Loucy (cell line): ENCODE measurements around the gene S100Z.
"Not testable (repeated sequence)": the region's sequence is repeated elsewhere in the genome, so short reads cannot be mapped to it uniquely, and the experiment has no call there.

Source experiments
- H2AFZ ChIP-seq: fragments of 200-600 bp; sonication (generic); 2 replicates; pipeline ENCODE4 v1.6.0; 2016; ENCODE audit warnings: antibody characterized with exemption, mild to moderate bottlenecking, low read length, moderate library complexity
- H3F3A ChIP-seq: fragments of 200-600 bp; 2 replicates; pipeline ENCODE4 v1.6.0; 2016; ENCODE audit warnings: antibody characterized with exemption, low read depth, mild to moderate bottlenecking
- H3K27me3 ChIP-seq: fragments of 200-600 bp; sonication (generic); 2 replicates; pipeline ENCODE4 v1.6.1; 2014; ENCODE audit warnings: low read length, mild to moderate bottlenecking; ENCODE audit not compliant: insufficient read depth, poor library complexity, severe bottlenecking
- H3K36me3 ChIP-seq: fragments of 200-600 bp; sonication (generic); 2 replicates; pipeline ENCODE4 v1.6.1; 2016; ENCODE audit warnings: low read length; ENCODE audit not compliant: insufficient read depth
- H3K4me1 ChIP-seq: fragments of 200-600 bp; sonication (generic); 2 replicates; pipeline ENCODE4 v1.5.1; 2014; ENCODE audit warnings: low read length, mild to moderate bottlenecking; ENCODE audit not compliant: insufficient read depth, poor library complexity, severe bottlenecking
- H3K4me2 ChIP-seq: fragments of 200-600 bp; sonication (generic); 2 replicates; pipeline ENCODE4 v1.6.0; 2014; ENCODE audit warnings: antibody characterized with exemption, low read length, low read depth, mild to moderate bottlenecking; ENCODE audit not compliant: poor library complexity, severe bottlenecking
- H3K4me3 ChIP-seq: fragments of 200-600 bp; sonication (generic); 2 replicates; pipeline ENCODE4 v1.5.1; 2014; ENCODE audit warnings: low read length, mild to moderate bottlenecking, mixed read lengths; ENCODE audit not compliant: poor library complexity, severe bottlenecking
- H3K79me2 ChIP-seq: fragments of 200-600 bp; sonication (generic); 2 replicates; pipeline ENCODE4 v1.6.1; 2014; ENCODE audit warnings: low read length; ENCODE audit not compliant: insufficient read depth
- H3K9ac ChIP-seq: fragments of 200-600 bp; sonication (generic); 2 replicates; pipeline ENCODE4 v1.6.0; 2014; ENCODE audit warnings: mild to moderate bottlenecking, low read depth, low read length, moderate library complexity; ENCODE audit not compliant: poor library complexity, severe bottlenecking
- H3K9me2 ChIP-seq: fragments of 200-600 bp; sonication (generic); replicated peaks from 2 replicates; pipeline ENCODE4 v1.6.1; 2016; ENCODE audit warnings: low read depth, low read length, mixed read lengths
- H3K9me3 ChIP-seq: fragments of 200-600 bp; sonication (generic); 2 replicates; pipeline ENCODE4 v1.6.1; 2014; ENCODE audit warnings: mild to moderate bottlenecking, antibody characterized with exemption, low read length, low read depth; ENCODE audit not compliant: insufficient read depth
- H4K20me1 ChIP-seq: fragments of 200-600 bp; sonication (generic); 2 replicates; pipeline ENCODE4 v1.6.0; 2014; ENCODE audit warnings: antibody characterized with exemption, low read length, mild to moderate bottlenecking; ENCODE audit not compliant: insufficient read depth, poor library complexity, severe bottlenecking
- CTCF ChIP-seq: fragments of 200-600 bp; sonication (generic); conservative IDR thresholded peaks from 2 replicates; pipeline ENCODE4 v1.5.1; 2014; ENCODE audit warnings: mild to moderate bottlenecking, antibody characterized with exemption, low read length
- EZH2phosphoT487 ChIP-seq: fragments of 200-600 bp; IDR thresholded peaks from 2 replicates; pipeline ENCODE4 v1.6.1; 2018; ENCODE audit warnings: antibody characterized with exemption, mild to moderate bottlenecking, moderate library complexity, borderline replicate concordance

S100Z gene

GRCh38 chr5:76855961-76856360 lies 6.1 kb downstream of the S100Z start:
- Histone ChIP-seq H3K9ac (peak overlapping the region; percentile 60), H3K4me2 (peak overlapping the region; percentile 70), H3F3A (peaks cover 4% of the 10 kb centered on the region; the same call in 1 of the 2 replicates), H3K4me3 (peak overlapping the region; percentile 44), H3K79me2 (peaks cover 31% of the 10 kb centered on the region), H3K27me3 (no peaks in the 10 kb centered on the region), H3K4me1 (peaks cover 64% of the 10 kb centered on the region), H3K9me2 (no peaks in the 10 kb centered on the region), H2AFZ (no peak overlapping the region), H3K36me3 (no peaks in the 10 kb centered on the region), H4K20me1 (no peaks in the 10 kb centered on the region), H3K9me3 (peaks cover 5% of the 10 kb centered on the region; the same call in 1 of the 2 replicates)
- no peak for TF ChIP-seq CTCF
- TF ChIP-seq EZH2phosphoT487 = no peak

- not testable (repeated sequence) for H3K9me2 ChIP-seq, H3K36me3 ChIP-seq, H3K9me3 ChIP-seq, H2AFZ ChIP-seq, H3K27me3 ChIP-seq, H4K20me1 ChIP-seq, H3F3A ChIP-seq
- peak overlapping the region; percentile 44 for H3K4me3 ChIP-seq
- peaks cover 56% of the 10 kb centered on the region for H3K4me1 ChIP-seq
- peak overlapping the region; percentile 60 for H3K9ac ChIP-seq
- H3K79me2 ChIP-seq = peaks cover 23% of the 10 kb centered on the region
- peak overlapping the region; percentile 70 for H3K4me2 ChIP-seq
Observed at GRCh38 chr5:76856800-76857199, 7.0 kb downstream of the S100Z start.

- Histone ChIP-seq H3K36me3 (no peaks in the 10 kb centered on the region), H3K4me1 (peaks cover 32% of the 10 kb centered on the region), H2AFZ (no peak overlapping the region), H3K79me2 (0 out of 2 replicates have a peak, but pooled peaks cover 6% of the 10 kb centered on the region), H3K4me2 (no peak overlapping the region), H3K27me3 (no peaks in the 10 kb centered on the region), H3K9me3 (no peaks in the 10 kb centered on the region; the same call in 1 of the 2 replicates), H3K9ac (no peak overlapping the region), H3K9me2 (no peaks in the 10 kb centered on the region), H4K20me1 (no peaks in the 10 kb centered on the region), H3K4me3 (no peak overlapping the region), H3F3A (peaks cover 4% of the 10 kb centered on the region; the same call in 1 of the 2 replicates)
- TF ChIP-seq EZH2phosphoT487 (no peak), CTCF (no peak)
Observed at GRCh38 chr5:76859591-76860247, 9.9 kb downstream of the S100Z start.

GRCh38 chr5:76861612-76862011 lies 11.8 kb downstream of the S100Z start:
- H3K36me3 ChIP-seq = no peaks in the 10 kb centered on the region
- 0 out of 2 replicates have a peak, but pooled peaks cover 6% of the 10 kb centered on the region for H3K79me2 ChIP-seq
- H2AFZ ChIP-seq = no peak overlapping the region
- no peak overlapping the region for H3K9ac ChIP-seq
- H4K20me1 ChIP-seq = no peaks in the 10 kb centered on the region
- no peak overlapping the region for H3K4me3 ChIP-seq
- no peaks in the 10 kb centered on the region for H3K9me2 ChIP-seq
- no peak for TF ChIP-seq CTCF
- TF ChIP-seq EZH2phosphoT487 = no peak
- H3F3A ChIP-seq = no peaks in the 10 kb centered on the region
- no peaks in the 10 kb centered on the region for H3K27me3 ChIP-seq
- H3K4me2 ChIP-seq = no peak overlapping the region
- peaks cover 15% of the 10 kb centered on the region for H3K4me1 ChIP-seq
- no peaks in the 10 kb centered on the region for H3K9me3 ChIP-seq
